RWPE1 (cell line): ENCODE results near the gene PRPF18.
"Not testable (repeated sequence)": the region's sequence is repeated elsewhere in the genome, so short reads cannot be mapped to it uniquely, and the experiment has no call there.

Experiments used
- CTCF ChIA-PET: fragments of 350-600 bp; sonication (Branson Sonifier 250); formaldehyde crosslinking; extraction: SDS; loops from one replicate; lab custom pipeline; 2021; lab: Yijun Ruan, JAX
- POLR2A ChIA-PET: fragments of 400-600 bp; formaldehyde crosslinking; extraction: SDS; loops from one replicate; lab custom pipeline; 2020; ENCODE audit warnings: antibody characterized with exemption; ENCODE audit not compliant: low non-redundant PET; lab: Yijun Ruan, JAX
- DNase-seq: peaks from one replicate; pipeline ENCODE4 v3.0.0; 2012; ENCODE audit warnings: low spot score
- H3K27ac ChIP-seq: fragments of 450-650 bp; 2 replicates; pipeline ENCODE4 v1.5.1; 2017
- TF ChIP-seq, protein P1 (sequence below): fragments of 450-650 bp; conservative IDR thresholded peaks from 2 replicates; pipeline ENCODE4 v1.5.1; 2017; ENCODE audit warnings: low read depth, mild to moderate bottlenecking

PRPF18 gene, protein sequence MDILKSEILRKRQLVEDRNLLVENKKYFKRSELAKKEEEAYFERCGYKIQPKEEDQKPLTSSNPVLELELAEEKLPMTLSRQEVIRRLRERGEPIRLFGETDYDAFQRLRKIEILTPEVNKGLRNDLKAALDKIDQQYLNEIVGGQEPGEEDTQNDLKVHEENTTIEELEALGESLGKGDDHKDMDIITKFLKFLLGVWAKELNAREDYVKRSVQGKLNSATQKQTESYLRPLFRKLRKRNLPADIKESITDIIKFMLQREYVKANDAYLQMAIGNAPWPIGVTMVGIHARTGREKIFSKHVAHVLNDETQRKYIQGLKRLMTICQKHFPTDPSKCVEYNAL

DNA sequence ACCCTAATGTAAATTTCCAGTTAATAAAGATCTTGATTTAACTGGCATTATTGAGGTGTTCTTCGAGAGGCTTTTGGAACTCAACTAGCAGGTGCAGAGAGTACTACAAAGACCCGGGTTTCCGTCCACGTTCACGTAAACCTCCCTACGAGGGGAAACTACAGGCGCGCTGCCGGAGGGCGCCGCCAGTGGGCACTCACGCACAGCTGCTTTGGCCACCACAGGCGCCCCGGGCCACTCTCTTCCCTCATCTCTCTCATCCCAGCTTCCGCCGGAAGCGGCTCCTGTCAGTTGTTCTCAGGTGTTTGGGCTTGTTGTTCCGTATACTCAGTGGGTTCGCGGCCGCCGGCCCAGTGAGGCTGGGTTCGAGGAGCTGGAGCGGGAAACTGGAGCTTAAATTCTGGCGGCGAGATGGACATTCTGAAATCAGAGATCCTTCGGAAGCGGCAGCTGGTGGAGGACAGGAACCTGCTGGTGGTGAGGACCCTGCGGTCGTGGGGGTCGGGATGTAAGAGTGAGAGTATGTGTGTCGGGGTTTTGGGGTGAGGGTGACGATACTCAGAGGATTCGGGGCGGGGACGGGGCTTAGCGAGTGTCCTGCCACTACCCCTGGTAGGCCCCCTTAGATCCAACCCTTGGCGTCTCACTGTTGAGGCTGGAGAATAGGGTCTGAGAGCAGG is at the start of gene PRPF18:
Gene PRPF18 (plus strand): TSS at position 290 of the 680 bp plus-strand sequence. CDS start 122 bp downstream, at position 412.
- POLR2A ChIA-PET = interaction anchor here (0.6 kb wide), 1 partner anchor 422 kb away, joined by 3 read pairs; no protein-coding TSS in a partner anchor
- peak within 1 kb of the TSS; percentile 35 for H3K27ac ChIP-seq
- CTCF ChIA-PET = interaction anchor here (0.5 to 0.8 kb wide), 4 partner anchors 28 to 1508 kb away, joined by 3 to 7 read pairs (median 4); no protein-coding TSS in a partner anchor
- peak; percentile 96 for DNase-seq
- TF ChIP-seq, protein P1, sequence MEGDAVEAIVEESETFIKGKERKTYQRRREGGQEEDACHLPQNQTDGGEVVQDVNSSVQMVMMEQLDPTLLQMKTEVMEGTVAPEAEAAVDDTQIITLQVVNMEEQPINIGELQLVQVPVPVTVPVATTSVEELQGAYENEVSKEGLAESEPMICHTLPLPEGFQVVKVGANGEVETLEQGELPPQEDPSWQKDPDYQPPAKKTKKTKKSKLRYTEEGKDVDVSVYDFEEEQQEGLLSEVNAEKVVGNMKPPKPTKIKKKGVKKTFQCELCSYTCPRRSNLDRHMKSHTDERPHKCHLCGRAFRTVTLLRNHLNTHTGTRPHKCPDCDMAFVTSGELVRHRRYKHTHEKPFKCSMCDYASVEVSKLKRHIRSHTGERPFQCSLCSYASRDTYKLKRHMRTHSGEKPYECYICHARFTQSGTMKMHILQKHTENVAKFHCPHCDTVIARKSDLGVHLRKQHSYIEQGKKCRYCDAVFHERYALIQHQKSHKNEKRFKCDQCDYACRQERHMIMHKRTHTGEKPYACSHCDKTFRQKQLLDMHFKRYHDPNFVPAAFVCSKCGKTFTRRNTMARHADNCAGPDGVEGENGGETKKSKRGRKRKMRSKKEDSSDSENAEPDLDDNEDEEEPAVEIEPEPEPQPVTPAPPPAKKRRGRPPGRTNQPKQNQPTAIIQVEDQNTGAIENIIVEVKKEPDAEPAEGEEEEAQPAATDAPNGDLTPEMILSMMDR = peak; percentile 98

DNA sequence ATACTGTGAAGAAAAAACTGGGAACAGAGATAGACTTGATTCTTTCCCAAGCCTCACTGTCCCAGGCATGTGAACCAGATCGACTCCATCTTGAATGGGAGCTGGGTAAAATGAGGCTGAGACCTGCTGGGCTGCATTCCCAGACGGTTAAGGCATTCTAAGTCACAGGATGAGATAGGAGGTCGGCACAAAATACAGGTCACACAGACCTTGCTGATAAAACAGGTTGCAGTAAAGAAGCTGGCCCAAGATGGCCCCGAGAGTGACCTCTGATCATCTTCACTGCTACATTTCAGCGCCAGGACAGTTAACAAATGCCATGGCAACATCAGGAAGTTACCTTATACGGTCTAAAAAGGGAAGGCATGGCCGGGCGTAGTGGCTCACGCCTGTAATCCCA is 48.8 kb upstream of the PRPF18 start:
- H3K27ac ChIP-seq, DNase-seq, POLR2A ChIA-PET: not testable (repeated sequence)
- CTCF ChIA-PET = interaction anchor here (0.6 to 1.1 kb wide), 3 partner anchors 16 to 239 kb away, joined by 4 to 8 read pairs (median 5); no protein-coding TSS in a partner anchor

DNA sequence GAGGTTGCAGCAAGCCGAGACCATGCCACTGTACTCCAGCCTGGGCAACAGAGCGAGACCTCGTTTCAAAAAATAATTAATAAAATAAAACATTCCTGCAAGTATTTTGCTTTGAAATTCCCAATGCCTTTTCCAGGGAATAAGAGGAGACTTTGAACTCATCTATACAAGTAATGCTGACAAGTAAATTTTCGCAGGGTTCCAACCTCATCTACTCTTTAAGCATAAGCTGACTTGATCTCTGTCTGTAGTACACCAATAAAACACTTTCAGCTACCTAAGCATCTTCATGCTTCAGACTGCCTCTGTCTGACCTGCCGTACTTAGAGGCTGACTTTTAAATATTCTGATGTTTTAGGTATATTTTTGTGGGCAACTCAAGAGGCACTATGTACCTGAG is 44.2 kb upstream of the PRPF18 start:
- TF ChIP-seq, protein P1 = no peak
- no peak overlapping the region for H3K27ac ChIP-seq
- DNase-seq = no peak
- POLR2A ChIA-PET = no interaction called here
- CTCF ChIA-PET = interaction anchor here (0.6 to 1.0 kb wide), 2 partner anchors 8 to 13 kb away, joined by 3 read pairs; no protein-coding TSS in a partner anchor

DNA sequence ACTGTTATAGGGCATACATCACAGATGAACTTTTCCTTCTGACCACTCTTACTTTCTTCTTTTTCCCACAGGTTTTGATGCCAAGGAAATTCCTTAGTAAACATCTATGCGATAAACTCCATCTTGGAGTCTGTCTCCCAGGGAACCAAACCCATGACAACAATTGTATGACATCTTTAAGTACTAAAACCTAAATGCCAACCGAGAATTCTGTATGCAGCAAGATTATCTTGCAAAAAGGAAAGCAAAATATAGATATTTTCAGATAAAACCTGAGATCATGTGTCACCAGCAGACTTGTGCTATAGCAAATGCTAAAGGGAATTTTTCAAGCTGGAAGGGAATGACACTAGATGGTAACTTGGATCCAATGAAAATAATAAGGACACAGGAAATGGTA is 36.0 kb upstream of the PRPF18 start:
- H3K27ac ChIP-seq = no peak overlapping the region
- POLR2A ChIA-PET = no interaction called here
- TF ChIP-seq, protein P1 = no peak
- no peak for DNase-seq
- CTCF ChIA-PET = interaction anchor here (0.6 kb wide), 1 partner anchor 179 kb away, joined by 3 read pairs; no protein-coding TSS in a partner anchor

DNA sequence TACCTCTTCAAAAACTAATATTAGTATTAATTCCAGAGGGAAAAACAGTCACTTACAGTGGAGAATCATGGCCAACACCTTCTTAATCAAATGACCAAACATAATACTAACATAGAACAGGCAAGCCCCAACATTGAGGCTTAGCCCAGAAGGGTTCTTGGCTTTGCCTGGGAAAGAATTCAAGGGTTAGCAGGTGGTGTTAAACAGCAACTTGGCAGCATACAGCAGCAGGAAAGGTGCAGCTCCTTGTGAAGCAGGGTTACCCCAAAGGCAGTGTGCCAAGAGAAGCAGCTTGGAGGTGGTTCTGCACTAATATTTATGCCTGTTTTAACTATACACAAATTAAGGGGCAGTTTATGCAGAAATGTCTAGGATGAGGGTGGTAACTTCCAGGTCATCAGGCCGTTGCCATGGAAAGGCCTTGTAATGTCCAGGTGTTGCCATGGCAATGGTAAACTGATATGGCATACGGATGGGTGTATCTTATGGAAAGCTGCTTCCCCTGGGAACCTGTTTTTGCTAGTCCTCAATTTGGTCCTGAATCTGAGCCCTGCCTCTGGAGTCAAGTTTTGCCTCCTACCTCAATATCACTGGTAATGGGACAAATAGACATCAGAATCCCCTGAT is 30.8 kb upstream of the PRPF18 start:
- ChIA-PET CTCF (no interaction called here), POLR2A (no interaction called here)
- no peak for DNase-seq
- TF ChIP-seq, protein P1 = no peak
- H3K27ac ChIP-seq = no peak overlapping the region

DNA sequence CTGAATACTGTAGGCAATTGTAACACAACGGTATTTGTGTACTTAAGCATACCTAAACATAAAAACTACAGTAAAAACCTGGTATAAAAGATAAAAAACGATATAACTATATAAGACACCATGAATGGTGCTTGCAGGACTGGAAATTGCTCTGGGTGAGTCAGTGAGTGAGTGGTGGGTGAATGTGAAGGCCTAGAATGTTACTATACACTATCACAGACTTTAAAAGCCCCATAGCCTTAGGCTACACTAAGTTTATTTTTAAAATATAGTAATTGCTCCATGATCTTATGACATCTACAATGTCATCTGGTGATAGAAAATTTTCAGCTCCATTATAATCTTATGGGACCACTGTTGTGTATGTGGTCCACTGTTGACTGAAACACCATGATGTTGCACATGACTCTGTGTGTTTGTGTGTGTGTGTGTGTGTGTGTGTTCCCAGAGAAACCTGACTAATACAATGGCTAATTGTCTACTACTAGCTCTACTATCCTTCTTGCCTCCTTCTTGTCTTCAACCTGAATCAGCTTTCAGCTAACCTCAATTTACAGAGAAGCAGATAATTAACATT is 27.6 kb upstream of the PRPF18 start:
- TF ChIP-seq, protein P1 = no peak
- CTCF ChIA-PET = no interaction called here
- no peak for DNase-seq
- H3K27ac ChIP-seq = no peak overlapping the region
- POLR2A ChIA-PET = no interaction called here
